Measurements from ENCODE around the gene ACOX2.

The ACOX2 gene

GRCh38 chr3:58508437-58508836, 28.6 kb downstream of the ACOX2 start:
- H3K36me3 ChIP-seq (ENCODE audit: control insufficient read depth, insufficient read depth, low read length) = peaks cover 2% of the 10 kb centered on the region
- H3K27ac ChIP-seq (ENCODE audit: insufficient read depth, low read depth, low read length, poor library complexity, severe bottlenecking) = no peak overlapping the region
- H3K4me1 ChIP-seq (ENCODE audit: control insufficient read depth, insufficient read depth, low read length) = no peaks in the 10 kb centered on the region
- no peak overlapping the region for H3K4me3 ChIP-seq (ENCODE audit: insufficient read depth, low read depth, low read length)
- H3K27me3 ChIP-seq (ENCODE audit: control insufficient read depth, insufficient read depth, low read length, poor library complexity, severe bottlenecking) = no peaks in the 10 kb centered on the region
- no peaks in the 10 kb centered on the region for H3K9me3 ChIP-seq (ENCODE audit: control insufficient read depth, low read length)
- 80 to 82% methylated on average over 6 of the region's 6 CpGs for WGBS, 2 experiments

GRCh38 chr3:58507356-58508078, 29.5 kb downstream of the ACOX2 start:
- Histone ChIP-seq H3K9me3 (ENCODE audit: control insufficient read depth, low read length) (no peaks in the 10 kb centered on the region), H3K4me3 (ENCODE audit: insufficient read depth, low read depth, low read length) (no peak overlapping the region), H3K27ac (ENCODE audit: insufficient read depth, low read depth, low read length, poor library complexity, severe bottlenecking) (no peak overlapping the region), H3K4me1 (ENCODE audit: control insufficient read depth, insufficient read depth, low read length) (no peaks in the 10 kb centered on the region), H3K27me3 (ENCODE audit: control insufficient read depth, insufficient read depth, low read length, poor library complexity, severe bottlenecking) (no peaks in the 10 kb centered on the region), H3K36me3 (ENCODE audit: control insufficient read depth, insufficient read depth, low read length) (peaks cover 2% of the 10 kb centered on the region)
- 89 to 100% methylated on average over 2 of the region's 2 CpGs for WGBS, 2 experiments

GRCh38 chr3:58502872-58503271, 34.1 kb downstream of the ACOX2 start:
- peaks cover 7% of the 10 kb centered on the region for H3K4me1 ChIP-seq (ENCODE audit: control insufficient read depth, insufficient read depth, low read length)
- no peak overlapping the region for H3K27ac ChIP-seq (ENCODE audit: insufficient read depth, low read depth, low read length, poor library complexity, severe bottlenecking)
- WGBS, 2 experiments = 88% methylated on average over 1 of the region's 1 CpG; no CpG with 5 or more reads in 1 of the 2 experiments
- H3K4me3 ChIP-seq (ENCODE audit: insufficient read depth, low read depth, low read length) = no peak overlapping the region
- no peaks in the 10 kb centered on the region for H3K9me3 ChIP-seq (ENCODE audit: control insufficient read depth, low read length)
- no peaks in the 10 kb centered on the region for H3K27me3 ChIP-seq (ENCODE audit: control insufficient read depth, insufficient read depth, low read length, poor library complexity, severe bottlenecking)
- peaks cover 19% of the 10 kb centered on the region for H3K36me3 ChIP-seq (ENCODE audit: control insufficient read depth, insufficient read depth, low read length)

- peak overlapping the region; percentile 86 for H3K27ac ChIP-seq (ENCODE audit: insufficient read depth, low read depth, low read length, poor library complexity, severe bottlenecking)
- no peaks in the 10 kb centered on the region for H3K9me3 ChIP-seq (ENCODE audit: control insufficient read depth, low read length)
- peak overlapping the region; percentile 13 for H3K4me3 ChIP-seq (ENCODE audit: insufficient read depth, low read depth, low read length)
- no peaks in the 10 kb centered on the region for H3K27me3 ChIP-seq (ENCODE audit: control insufficient read depth, insufficient read depth, low read length, poor library complexity, severe bottlenecking)
- peaks cover 17% of the 10 kb centered on the region for H3K36me3 ChIP-seq (ENCODE audit: control insufficient read depth, insufficient read depth, low read length)
- WGBS, 2 experiments = 0 to 2% methylated on average over 1 of the region's 1 CpG
- H3K4me1 ChIP-seq (ENCODE audit: control insufficient read depth, insufficient read depth, low read length) = peaks cover 48% of the 10 kb centered on the region
These were observed 39.9 kb downstream of the ACOX2 start for GRCh38 chr3:58497097-58497496.

GRCh38 chr3:58496206-58496857, 40.7 kb downstream of the ACOX2 start:
- WGBS, 2 experiments = 30 to 33% methylated on average over 4 of the region's 5 CpGs
- no peaks in the 10 kb centered on the region for H3K27me3 ChIP-seq (ENCODE audit: control insufficient read depth, insufficient read depth, low read length, poor library complexity, severe bottlenecking)
- H3K27ac ChIP-seq (ENCODE audit: insufficient read depth, low read depth, low read length, poor library complexity, severe bottlenecking) = peak overlapping the region; percentile 86
- H3K4me1 ChIP-seq (ENCODE audit: control insufficient read depth, insufficient read depth, low read length) = peaks cover 48% of the 10 kb centered on the region
- H3K36me3 ChIP-seq (ENCODE audit: control insufficient read depth, insufficient read depth, low read length) = peaks cover 15% of the 10 kb centered on the region
- H3K4me3 ChIP-seq (ENCODE audit: insufficient read depth, low read depth, low read length) = peak overlapping the region; percentile 1
- no peaks in the 10 kb centered on the region for H3K9me3 ChIP-seq (ENCODE audit: control insufficient read depth, low read length)

GRCh38 chr3:58495101-58495500, 41.9 kb downstream of the ACOX2 start:
- Histone ChIP-seq H3K4me1 (ENCODE audit: control insufficient read depth, insufficient read depth, low read length) (peaks cover 48% of the 10 kb centered on the region), H3K27me3 (ENCODE audit: control insufficient read depth, insufficient read depth, low read length, poor library complexity, severe bottlenecking) (no peaks in the 10 kb centered on the region), H3K36me3 (ENCODE audit: control insufficient read depth, insufficient read depth, low read length) (peaks cover 7% of the 10 kb centered on the region), H3K4me3 (ENCODE audit: insufficient read depth, low read depth, low read length) (peak overlapping the region; percentile 14), H3K27ac (ENCODE audit: insufficient read depth, low read depth, low read length, poor library complexity, severe bottlenecking) (no peak overlapping the region), H3K9me3 (ENCODE audit: control insufficient read depth, low read length) (no peaks in the 10 kb centered on the region)
- WGBS, 2 experiments = 84% methylated on average over 3 of the region's 3 CpGs

- Histone ChIP-seq H3K27me3 (ENCODE audit: control insufficient read depth, insufficient read depth, low read length, poor library complexity, severe bottlenecking) (no peaks in the 10 kb centered on the region), H3K27ac (ENCODE audit: insufficient read depth, low read depth, low read length, poor library complexity, severe bottlenecking) (no peak overlapping the region), H3K4me1 (ENCODE audit: control insufficient read depth, insufficient read depth, low read length) (peaks cover 48% of the 10 kb centered on the region), H3K4me3 (ENCODE audit: insufficient read depth, low read depth, low read length) (peak overlapping the region; percentile 77), H3K9me3 (ENCODE audit: control insufficient read depth, low read length) (no peaks in the 10 kb centered on the region), H3K36me3 (ENCODE audit: control insufficient read depth, insufficient read depth, low read length) (peaks cover under 1% of the 10 kb centered on the region)
- 33 to 55% methylated on average over 2 to 3 of the region's 3 CpGs for WGBS, 2 experiments
These were observed 42.9 kb downstream of the ACOX2 start for GRCh38 chr3:58494107-58494506.

GRCh38 chr3:58492494-58492905, 44.5 kb downstream of the ACOX2 start:
- no peaks in the 10 kb centered on the region for H3K9me3 ChIP-seq (ENCODE audit: control insufficient read depth, low read length)
- WGBS, 2 experiments = 2 to 3% methylated on average over 15 of the region's 15 CpGs
- H3K4me3 ChIP-seq (ENCODE audit: insufficient read depth, low read depth, low read length) = peak overlapping the region; percentile 77
- H3K36me3 ChIP-seq (ENCODE audit: control insufficient read depth, insufficient read depth, low read length) = no peaks in the 10 kb centered on the region
- peaks cover 38% of the 10 kb centered on the region for H3K4me1 ChIP-seq (ENCODE audit: control insufficient read depth, insufficient read depth, low read length)
- H3K27me3 ChIP-seq (ENCODE audit: control insufficient read depth, insufficient read depth, low read length, poor library complexity, severe bottlenecking) = no peaks in the 10 kb centered on the region
- no peak overlapping the region for H3K27ac ChIP-seq (ENCODE audit: insufficient read depth, low read depth, low read length, poor library complexity, severe bottlenecking)

- peak within 1 kb of the TSS; percentile 77 for H3K4me3 ChIP-seq (ENCODE audit: insufficient read depth, low read depth, low read length)
- WGBS, 2 experiments = 1 to 2% methylated on average over 104 of the region's 104 CpGs
- H3K27me3 ChIP-seq (ENCODE audit: control insufficient read depth, insufficient read depth, low read length, poor library complexity, severe bottlenecking) = no peaks in the 10 kb centered on the region
- H3K9me3 ChIP-seq (ENCODE audit: control insufficient read depth, low read length) = no peaks in the 10 kb centered on the region
- H3K36me3 ChIP-seq (ENCODE audit: control insufficient read depth, insufficient read depth, low read length) = no peaks in the 10 kb centered on the region
- peaks cover 33% of the 10 kb centered on the region for H3K4me1 ChIP-seq (ENCODE audit: control insufficient read depth, insufficient read depth, low read length)
- H3K27ac ChIP-seq (ENCODE audit: insufficient read depth, low read depth, low read length, poor library complexity, severe bottlenecking) = peak within 1 kb of the TSS; percentile 45
These were observed 45.2 kb downstream of the ACOX2 start, which contains the start of gene KCTD6 for GRCh38 chr3:58491506-58492402. KCTD6 (plus strand) TSS chr3:58492096; CDS start chr3:58498756, 6,660 bp downstream.

Data from ectodermal cell (in vitro differentiated cells).